NCI-H2227 (cell line): ENCODE data around the gene DIP2C.

Source experiments
- DNase-seq: peaks from one replicate; lab custom pipeline; 2025; ENCODE audit not compliant: unreplicated experiment; lab: John Stamatoyannopoulos, UW

DIP2C gene

GRCh38 chr10:224571-224970 lies 464.9 kb downstream of the DIP2C start:
- DNase-seq = no peak
